GM12878 (cell line): ENCODE measurements around the gene GBA2. TPM values are rescaled to one million over a fixed set of nuclear protein-coding genes. Genes with fewer than 3 reads are reported as not detected.
A peak's percentile ranks its signal among the peaks of the same experiment; 100 is the strongest.

Source experiments
- CBFB ChIP-seq: IDR thresholded peaks from 2 replicates; pipeline ENCODE4 v1.6.1; 2016; ENCODE audit warnings: antibody characterized with exemption, low read depth
- CBX5 ChIP-seq: sonication (generic); IDR thresholded peaks from 2 replicates; pipeline ENCODE4 v1.6.1; 2016; ENCODE audit warnings: low read depth, moderate library complexity, mild to moderate bottlenecking, inconsistent platforms
- CEBPB ChIP-seq, 2 experiments: fragments of 150-350 bp in 1 of 2; IDR thresholded peaks; 2 replicates each; pipeline ENCODE4 v1.6.1; 2012 to 2014; ENCODE audit warnings: low read depth in 2 of 2, low read length in 2 of 2, borderline replicate concordance in 1 of 2, inconsistent platforms in 1 of 2
- CHD2 ChIP-seq: IDR thresholded peaks from 2 replicates; pipeline ENCODE4 v1.6.1; 2011; ENCODE audit warnings: low read depth, low read length, improper control_type of control experiment, borderline replicate concordance
- CREM ChIP-seq: IDR thresholded peaks from 2 replicates; pipeline ENCODE4 v1.6.1; 2014; ENCODE audit warnings: antibody characterized with exemption, low read depth
- CUX1 ChIP-seq: IDR thresholded peaks from 2 replicates; pipeline ENCODE4 v1.6.1; 2012; ENCODE audit warnings: improper control_type of control experiment, low read depth, low read length; ENCODE audit not compliant: insufficient replicate concordance
- E2F8 ChIP-seq: fragments of 450-650 bp; IDR thresholded peaks from 2 replicates; pipeline ENCODE4 v1.6.1; 2018; ENCODE audit warnings: mild to moderate bottlenecking, low read depth, moderate library complexity; ENCODE audit not compliant: partially characterized antibody
- EP300 ChIP-seq, 2 experiments: fragments of 150-350 bp in 1 of 2; IDR thresholded peaks; 2 replicates each; pipeline ENCODE4 v1.6.1; 2011 to 2012; ENCODE audit warnings: low read depth in 2 of 2, low read length in 2 of 2, borderline replicate concordance in 1 of 2, improper control_type of control experiment in 1 of 2, inconsistent platforms in 1 of 2; ENCODE audit not compliant: control insufficient read depth in 1 of 2
- HDAC2 ChIP-seq: fragments of 200-600 bp; sonication (generic); IDR thresholded peaks from 2 replicates; pipeline ENCODE4 v1.6.1; 2017
- HDGF ChIP-seq: fragments of 450-650 bp; IDR thresholded peaks from 2 replicates; pipeline ENCODE4 v1.6.1; 2016; ENCODE audit warnings: antibody characterized with exemption
- IRF3 ChIP-seq: fragments of 450-650 bp; IDR thresholded peaks from 2 replicates; pipeline ENCODE4 v1.6.1; 2014; ENCODE audit warnings: mild to moderate bottlenecking
- IRF4 ChIP-seq: IDR thresholded peaks from 2 replicates; pipeline ENCODE4 v1.6.1; 2011; ENCODE audit warnings: low read depth, low read length
- KAT2A ChIP-seq: conservative IDR thresholded peaks from 2 replicates; pipeline ENCODE4 v1.6.1; 2011; ENCODE audit warnings: low read depth, low read length; ENCODE audit not compliant: control insufficient read depth
- LARP7 ChIP-seq: fragments of 450-650 bp; IDR thresholded peaks from 2 replicates; pipeline ENCODE4 v1.6.1; 2017; ENCODE audit warnings: mild to moderate bottlenecking
- MTA3 ChIP-seq: IDR thresholded peaks from 2 replicates; pipeline ENCODE4 v1.6.1; 2012; ENCODE audit warnings: low read length, inconsistent platforms, borderline replicate concordance
- NFYB ChIP-seq: IDR thresholded peaks from 2 replicates; pipeline ENCODE4 v1.6.1; 2011; ENCODE audit warnings: low read depth, mild to moderate bottlenecking, low read length, improper control_type of control experiment, moderate library complexity; ENCODE audit not compliant: insufficient read depth
- NR2C2 ChIP-seq: IDR thresholded peaks from 2 replicates; pipeline ENCODE4 v1.6.1; 2011; ENCODE audit warnings: borderline replicate concordance, low read depth; ENCODE audit not compliant: control insufficient read depth, insufficient read length
- PAX8 ChIP-seq: fragments of 450-650 bp; IDR thresholded peaks from 2 replicates; pipeline ENCODE4 v1.6.1; 2017; ENCODE audit warnings: mild to moderate bottlenecking, moderate library complexity
- RBBP5 ChIP-seq: fragments of 200-600 bp; sonication (generic); conservative IDR thresholded peaks from 2 replicates; pipeline ENCODE4 v1.6.1; 2016
- RCOR1 ChIP-seq: conservative IDR thresholded peaks from 2 replicates; pipeline ENCODE4 v1.6.1; 2012; ENCODE audit warnings: low read depth, low read length, improper control_type of control experiment
- RELB ChIP-seq: fragments of 450-650 bp; IDR thresholded peaks from 2 replicates; pipeline ENCODE4 v1.6.1; 2017; ENCODE audit warnings: low read depth, mild to moderate bottlenecking, moderate library complexity
- RFX5 ChIP-seq: IDR thresholded peaks from 2 replicates; pipeline ENCODE4 v1.6.1; 2011; ENCODE audit warnings: low read depth, low read length, improper control_type of control experiment
- polyA plus RNA-seq, 11 experiments: library from polyadenylated mRNA; depleted of rRNA in 4 of 11; unstranded in 6 of 11; stranded (reverse) in 5 of 11; fragments of >200 nt; fragmentation: Nextera tagmentation in 4 of 11; fragmentation: Illumina TruSeq in 1 of 11; extraction: Ambion mirVana in 4 of 11; extraction: Trizol in 1 of 11; gene quantifications; 1 replicate in 1 of 11; 2 replicates in 10 of 11; pipeline versions ENCODE4 v1.2.1 to v1.2.3, GENCODE V29; 2011 to 2016; ENCODE audit warnings: inconsistent platforms in 2 of 11, missing spikeins in 2 of 11, low read depth in 1 of 11
- total RNA-seq, 4 experiments: library from RNA; depleted of rRNA in 3 of 4; stranded (reverse); fragments of >200 nt in 3 of 4; fragmentation: Illumina TruSeq in 1 of 4; extraction: Trizol in 1 of 4; gene quantifications; 2 replicates each; pipeline versions ENCODE4 v1.2.1 to v1.2.3, GENCODE V29; 2013 to 2021

GBA2 gene
- total and polyA plus RNA-seq, 10 of the 15 experiments (the other 5 are each of a cell fraction or from before 2014, with no cell fraction given), result 15.3 to 45.1 (median 29.1) TPM

GRCh38 chr9:35726931-35727330 lies 22.1 kb downstream of the GBA2 start (continued):
- TF ChIP-seq CUX1, result no peak
- no peak for TF ChIP-seq CBX5
- peak in 1 of 2 experiments; percentile 49; a peak in 1 of 4 replicates for TF ChIP-seq CEBPB (IDR thresholded peaks at IDR 0.05; ENCODE audit: borderline replicate concordance in 1 of 2, low read depth in 2 of 2, low read length in 2 of 2)
- TF ChIP-seq HDGF, result peak; percentile 87
- TF ChIP-seq LARP7, result no peak
- TF ChIP-seq KAT2A, result no peak
- TF ChIP-seq CHD2, result 0 out of 2 replicates have a peak, but pooled peaks have one; percentile 32
- TF ChIP-seq PAX8, result no peak
- no peak for TF ChIP-seq IRF3
- TF ChIP-seq RBBP5, result no peak
- TF ChIP-seq E2F8, result no peak
- TF ChIP-seq HDAC2, result no peak
- TF ChIP-seq EP300 (IDR thresholded peaks at IDR 0.05; ENCODE audit: borderline replicate concordance in 1 of 2, control insufficient read depth in 1 of 2, low read depth in 2 of 2, low read length in 2 of 2), result no peak
- TF ChIP-seq IRF4, result no peak
- TF ChIP-seq CREM, result peak; percentile 79
- no peak for TF ChIP-seq MTA3
- peak; percentile 84 for TF ChIP-seq NFYB
- no peak for TF ChIP-seq NR2C2
- TF ChIP-seq RELB, result no peak
- TF ChIP-seq RFX5, result peak; percentile 98
- no peak for TF ChIP-seq CBFB
- no peak for TF ChIP-seq RCOR1
